Activated CD4-positive, alpha-beta T cell treated with anti-CD3 and anti-CD28 coated beads for 24 hours (primary cell): ENCODE measurements around the gene PFKFB4.
A peak's percentile ranks its signal among the peaks of the same experiment; 100 is the strongest.
"Not testable (repeated sequence)": the region's sequence is repeated elsewhere in the genome, so short reads cannot be mapped to it uniquely, and the experiment has no call there.

Experiments used
- DNase-seq, 2 donors: peaks; one replicate each; pipeline ENCODE4 v3.0.0-alpha.2; 2020; ENCODE audit warnings: low read depth in 2 of 2

Gene PFKFB4

GRCh38 chr3:48558493-48559134 is 2.0 kb upstream of the PFKFB4 start:
- no peak for DNase-seq

- peak in 1 of 2 donors; percentile 7 for DNase-seq
Measured at GRCh38 chr3:48555949-48556795, 431 bp downstream of the PFKFB4 start.

GRCh38 chr3:48555231-48555948 is 1.2 kb downstream of the PFKFB4 start:
- DNase-seq, result no peak

- DNase-seq, result no peak
Measured at GRCh38 chr3:48553886-48554845, 2.4 kb downstream of the PFKFB4 start.

GRCh38 chr3:48553361-48553760 is 3.2 kb downstream of the PFKFB4 start:
- DNase-seq, result no peak

- DNase-seq, result no peak
Measured at GRCh38 chr3:48552111-48552951, 4.3 kb downstream of the PFKFB4 start.

- not testable (repeated sequence) for DNase-seq
Measured at GRCh38 chr3:48551651-48552050, 5.0 kb downstream of the PFKFB4 start.

- DNase-seq, result peak; percentile 78 to 82
Measured at GRCh38 chr3:48548729-48549705, 7.6 kb downstream of the PFKFB4 start.

- DNase-seq, result no peak
Measured at GRCh38 chr3:48548126-48548525, 8.5 kb downstream of the PFKFB4 start.

- DNase-seq, result no peak
Measured at GRCh38 chr3:48546203-48546829, 10.3 kb downstream of the PFKFB4 start.

- DNase-seq, result no peak
Measured at GRCh38 chr3:48544141-48544540, 12.5 kb downstream of the PFKFB4 start.

GRCh38 chr3:48543271-48543866 is 13.2 kb downstream of the PFKFB4 start:
- no peak for DNase-seq

GRCh38 chr3:48538451-48538850 is 18.2 kb downstream of the PFKFB4 start:
- no peak for DNase-seq

- DNase-seq, result no peak
Measured at GRCh38 chr3:48536785-48537184, 19.8 kb downstream of the PFKFB4 start.

- no peak for DNase-seq
Measured at GRCh38 chr3:48536116-48536515, 20.5 kb downstream of the PFKFB4 start.

GRCh38 chr3:48535578-48535977 is 21.0 kb downstream of the PFKFB4 start:
- no peak for DNase-seq

GRCh38 chr3:48532977-48533337 is 23.6 kb downstream of the PFKFB4 start:
- no peak for DNase-seq

- DNase-seq, result no peak
Measured at GRCh38 chr3:48532271-48532976, 24.2 kb downstream of the PFKFB4 start.
